PC-3 (cell line): Measurements from ENCODE around the gene HES7. TPM values are rescaled to one million over a fixed set of nuclear protein-coding genes. Genes with fewer than 3 reads are reported as not detected.

Source experiments
- ATAC-seq: fragments of 200-7000 bp; cut with Tn5 transposase; 2 replicates; pipeline ENCODE4 v1.9.1; 2020; ENCODE audit warnings: mild to moderate bottlenecking, moderate library complexity
- BruUV-seq: library from RNA; stranded (reverse); fragments of 400-500 nt; replicated peaks from 2 replicates; lab custom pipeline; 2021; lab: Mats Ljungman, UMichigan
- CTCF ChIA-PET: fragments of 300-600 bp; sonication (Branson Sonifier 250); formaldehyde crosslinking; loops from one replicate; lab custom pipeline; 2022; ENCODE audit warnings: antibody characterized with exemption; lab: Charles Lee
- POLR2A ChIA-PET: fragments of 300-600 bp; sonication (Branson Sonifier 250); formaldehyde crosslinking; loops from one replicate; lab custom pipeline; 2022; ENCODE audit warnings: antibody characterized with exemption; ENCODE audit not compliant: unreplicated experiment; lab: Charles Lee
- DNase-seq: peaks from one replicate; pipeline ENCODE4 v3.0.0-alpha.2; 2015
- H2AFZ ChIP-seq: fragments of 300-600 bp; sonication (generic); 2 replicates; pipeline ENCODE4 v1.6.0; 2016; ENCODE audit warnings: antibody characterized with exemption, low read length
- H3F3A ChIP-seq: fragments of 300-600 bp; sonication (generic); one replicate; pipeline ENCODE4 v1.6.0; 2017; ENCODE audit warnings: antibody characterized with exemption, low read length, control low read depth, mild to moderate bottlenecking; ENCODE audit not compliant: unreplicated experiment
- H3K27ac ChIP-seq: fragments of 300-600 bp; sonication (generic); 2 replicates; pipeline ENCODE4 v1.5.1; 2016; ENCODE audit warnings: mild to moderate bottlenecking, low read length
- H3K27me3 ChIP-seq: fragments of 300-600 bp; sonication (generic); 2 replicates; pipeline ENCODE4 v1.6.1; 2016; ENCODE audit warnings: low read length, mixed read lengths
- H3K36me3 ChIP-seq: fragments of 300-600 bp; sonication (generic); 2 replicates; pipeline ENCODE4 v1.6.1; 2016; ENCODE audit warnings: low read depth, mixed run types, low read length, mixed read lengths
- H3K4me1 ChIP-seq: fragments of 300-600 bp; sonication (generic); 2 replicates; pipeline ENCODE4 v1.5.1; 2016; ENCODE audit warnings: low read length; ENCODE audit not compliant: insufficient read depth
- H3K4me2 ChIP-seq: fragments of 300-600 bp; sonication (generic); 2 replicates; pipeline ENCODE4 v1.6.0; 2016; ENCODE audit warnings: low read length
- H3K4me3 ChIP-seq: fragments of 300-600 bp; sonication (generic); 2 replicates; pipeline ENCODE4 v1.5.1; 2016; ENCODE audit warnings: mild to moderate bottlenecking, low read length, mixed read lengths
- H3K79me2 ChIP-seq: fragments of 300-600 bp; sonication (generic); 2 replicates; pipeline ENCODE4 v1.6.1; 2017; ENCODE audit warnings: low read length, mixed read lengths
- H3K9ac ChIP-seq: fragments of 300-600 bp; sonication (generic); 2 replicates; pipeline ENCODE4 v1.6.0; 2016; ENCODE audit warnings: mild to moderate bottlenecking, low read length
- H3K9me2 ChIP-seq: fragments of 300-600 bp; sonication (generic); replicated peaks from 2 replicates; pipeline ENCODE4 v1.6.1; 2016; ENCODE audit warnings: mixed run types, low read length, mixed read lengths
- H3K9me3 ChIP-seq: fragments of 300-600 bp; sonication (generic); 2 replicates; pipeline ENCODE4 v1.6.1; 2016; ENCODE audit warnings: low read length, mixed read lengths
- H4K20me1 ChIP-seq: fragments of 300-600 bp; sonication (generic); 2 replicates; pipeline ENCODE4 v1.6.1; 2016; ENCODE audit warnings: low read length, mixed read lengths
- EZH2 ChIP-seq: fragments of 300-600 bp; sonication (generic); IDR thresholded peaks from one replicate; pipeline ENCODE4 v1.6.1; 2017; ENCODE audit warnings: antibody characterized with exemption, mild to moderate bottlenecking, low read length; ENCODE audit not compliant: unreplicated experiment
- EZH2phosphoT487 ChIP-seq: fragments of 300-600 bp; sonication (generic); IDR thresholded peaks from 2 replicates; pipeline ENCODE4 v1.6.1; 2018; ENCODE audit warnings: mild to moderate bottlenecking, antibody characterized with exemption, low read length, borderline replicate concordance
- intact Hi-C: fragments of 100-400 bp; cut with micrococcal nuclease; formaldehyde crosslinking; loops from 2 replicates; pipeline ENCODE4 v1.9.0; 2023
- total RNA-seq: library from RNA; depleted of rRNA; stranded (reverse); fragments of >200 nt; gene quantifications from 2 replicates; pipeline ENCODE4 v1.2.3, GENCODE V29; 2014
- TF ChIP-seq, protein P1 (sequence below): fragments of 300-600 bp; sonication (generic); conservative IDR thresholded peaks from 2 replicates; pipeline ENCODE4 v1.5.1; 2017; ENCODE audit warnings: antibody characterized with exemption, low read depth, mild to moderate bottlenecking, low read length

The HES7 gene
- total RNA-seq, 1 experiment from 2014 or later, result not detected

DNA sequence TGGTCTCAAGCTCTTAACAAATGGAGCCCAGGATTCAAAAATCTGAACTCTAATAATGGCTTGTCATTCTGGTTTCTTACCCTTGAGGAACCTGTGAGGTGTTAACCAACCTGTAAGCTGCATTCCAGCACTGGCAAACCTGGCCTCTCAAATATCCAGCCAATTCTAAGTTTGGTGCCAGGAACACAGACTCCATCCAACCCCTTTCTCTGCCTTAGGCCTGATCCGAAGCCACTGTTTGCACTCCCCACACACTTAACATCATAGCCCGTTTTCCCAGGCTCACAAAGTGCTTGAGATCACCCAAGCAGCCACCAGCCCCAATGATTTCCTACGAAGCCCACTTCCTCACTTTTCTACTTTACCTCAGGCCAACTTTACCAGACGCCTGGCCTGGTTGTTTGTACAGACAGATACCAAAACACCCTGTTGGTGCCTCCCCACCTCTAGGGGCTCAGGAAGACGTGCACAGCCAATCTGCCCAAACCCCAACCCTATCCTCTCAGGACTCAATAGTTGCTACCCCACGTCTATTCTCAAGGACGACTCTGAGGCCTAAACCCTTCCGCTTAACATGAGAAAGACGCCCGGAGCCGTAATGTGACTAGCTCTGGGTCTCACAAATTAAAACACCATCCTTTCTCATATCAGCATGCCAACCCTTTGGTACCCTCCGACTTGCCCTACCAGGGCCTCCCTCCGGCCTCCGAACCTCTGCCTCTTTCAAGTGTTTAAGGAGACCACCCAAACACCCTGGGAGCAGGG is 31.5 kb upstream of the HES7 start:
- peak overlapping the region; percentile 90 for H3K4me2 ChIP-seq
- H3K4me1 ChIP-seq, result peaks cover 40% of the 10 kb centered on the region
- H3K9ac ChIP-seq, result peak overlapping the region; percentile 88
- peak overlapping the region; percentile 93 for H3K4me3 ChIP-seq
- H3K9me2 ChIP-seq, result no peaks in the 10 kb centered on the region
- intact Hi-C loops, result no loop called here
- H3F3A ChIP-seq, result no peaks in the 10 kb centered on the region
- H3K27me3 ChIP-seq, result no peaks in the 10 kb centered on the region
- ChIA-PET CTCF (no interaction called here), POLR2A (no interaction called here)
- DNase-seq, result no peak
- peaks cover 18% of the 10 kb centered on the region; the same call in 1 of the 2 replicates for H4K20me1 ChIP-seq
- no peaks in the 10 kb centered on the region; the same call in 1 of the 2 replicates for H3K36me3 ChIP-seq
- TF ChIP-seq EZH2phosphoT487, result no peak
- TF ChIP-seq, protein P1, sequence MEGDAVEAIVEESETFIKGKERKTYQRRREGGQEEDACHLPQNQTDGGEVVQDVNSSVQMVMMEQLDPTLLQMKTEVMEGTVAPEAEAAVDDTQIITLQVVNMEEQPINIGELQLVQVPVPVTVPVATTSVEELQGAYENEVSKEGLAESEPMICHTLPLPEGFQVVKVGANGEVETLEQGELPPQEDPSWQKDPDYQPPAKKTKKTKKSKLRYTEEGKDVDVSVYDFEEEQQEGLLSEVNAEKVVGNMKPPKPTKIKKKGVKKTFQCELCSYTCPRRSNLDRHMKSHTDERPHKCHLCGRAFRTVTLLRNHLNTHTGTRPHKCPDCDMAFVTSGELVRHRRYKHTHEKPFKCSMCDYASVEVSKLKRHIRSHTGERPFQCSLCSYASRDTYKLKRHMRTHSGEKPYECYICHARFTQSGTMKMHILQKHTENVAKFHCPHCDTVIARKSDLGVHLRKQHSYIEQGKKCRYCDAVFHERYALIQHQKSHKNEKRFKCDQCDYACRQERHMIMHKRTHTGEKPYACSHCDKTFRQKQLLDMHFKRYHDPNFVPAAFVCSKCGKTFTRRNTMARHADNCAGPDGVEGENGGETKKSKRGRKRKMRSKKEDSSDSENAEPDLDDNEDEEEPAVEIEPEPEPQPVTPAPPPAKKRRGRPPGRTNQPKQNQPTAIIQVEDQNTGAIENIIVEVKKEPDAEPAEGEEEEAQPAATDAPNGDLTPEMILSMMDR, result no peak
- TF ChIP-seq EZH2, result no peak
- no peak overlapping the region for H2AFZ ChIP-seq
- H3K79me2 ChIP-seq, result peaks cover 36% of the 10 kb centered on the region
- BruUV-seq, result no TSS peak
- H3K9me3 ChIP-seq, result no peaks in the 10 kb centered on the region
- no peak for ATAC-seq
- H3K27ac ChIP-seq, result peak overlapping the region; percentile 62

DNA sequence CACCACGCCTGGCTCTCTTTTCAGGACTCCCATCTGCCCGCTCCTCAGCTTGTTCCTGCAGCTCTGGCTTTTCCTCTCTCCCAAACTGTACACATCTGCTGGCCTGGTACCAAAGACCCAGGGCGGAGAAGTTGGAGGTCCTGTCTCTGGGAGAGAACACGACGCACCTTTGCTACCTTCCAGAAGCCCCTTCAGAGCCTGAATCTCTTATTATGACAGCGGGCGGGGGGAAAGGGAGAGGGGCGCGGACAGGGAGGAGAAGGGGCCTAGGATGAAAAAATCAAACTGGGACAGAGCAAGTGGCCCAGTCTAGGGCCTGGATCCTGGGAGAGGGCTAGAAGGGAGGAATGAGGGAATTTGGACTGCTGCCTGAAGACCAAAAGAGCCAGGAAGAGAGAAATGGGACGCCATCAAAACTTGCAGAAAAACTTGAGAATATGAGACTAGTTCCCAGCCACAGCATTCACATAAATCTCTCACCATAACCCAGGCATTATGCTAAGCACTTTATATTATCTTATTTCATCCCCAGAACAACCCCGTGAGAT is 30.8 kb upstream of the HES7 start:
- Histone ChIP-seq H3K4me3 (peak overlapping the region; percentile 93), H3F3A (no peaks in the 10 kb centered on the region), H3K27ac (peak overlapping the region; percentile 79; the same call in 1 of the 2 replicates), H3K9ac (peak overlapping the region; percentile 88), H3K9me2 (no peaks in the 10 kb centered on the region), H3K27me3 (no peaks in the 10 kb centered on the region), H4K20me1 (peaks cover 20% of the 10 kb centered on the region; the same call in 1 of the 2 replicates), H3K4me2 (peak overlapping the region; percentile 90), H3K79me2 (peaks cover 37% of the 10 kb centered on the region), H3K4me1 (peaks cover 40% of the 10 kb centered on the region), H3K36me3 (no peaks in the 10 kb centered on the region; the same call in 1 of the 2 replicates), H2AFZ (no peak overlapping the region), H3K9me3 (no peaks in the 10 kb centered on the region)
- no peak for ATAC-seq
- intact Hi-C loops, result no loop called here
- DNase-seq, result no peak
- no TSS peak for BruUV-seq
- CTCF ChIA-PET, result no interaction called here
- POLR2A ChIA-PET, result no interaction called here
- TF ChIP-seq, protein P1, result no peak
- TF ChIP-seq EZH2phosphoT487, result no peak
- no peak for TF ChIP-seq EZH2
